ENCODE data around the gene KCNK15. TPM values are rescaled to one million over a fixed set of nuclear protein-coding genes. Genes with fewer than 3 reads are reported as not detected.

The KCNK15 gene
- polyA plus RNA-seq, 3 donors = 0.03 TPM; not detected in 2

- Histone ChIP-seq H4K20me1 (ENCODE audit: insufficient read depth, low read length) (no peaks in the 10 kb centered on the region), H3K36me3 (replicated peaks in 1 of 2; ENCODE audit: control insufficient read depth in 1 of 2, insufficient read depth in 2 of 2, low read length in 2 of 2) (no peaks in the 10 kb centered on the region), H3K79me2 (ENCODE audit: insufficient read depth, low read length) (no peaks in the 10 kb centered on the region), H3K4me1 (ENCODE audit: control insufficient read depth in 1 of 2, insufficient read depth in 2 of 2, low read length in 2 of 2) (no peaks in the 10 kb centered on the region), H3K4me3 (replicated peaks in 1 of 3; ENCODE audit: low read depth in 2 of 3, low read length in 3 of 3) (no peak overlapping the region), H3K9ac (ENCODE audit: insufficient read depth, low read length, poor library complexity, severe bottlenecking) (no peak overlapping the region), H3K27ac (ENCODE audit: low read depth in 1 of 2, low read length in 2 of 2) (no peak overlapping the region), H3K4me2 (replicated peaks; ENCODE audit: extremely low read depth, low read length, poor library complexity, severe bottlenecking) (no peak overlapping the region), H3K9me3 (replicated peaks in 1 of 2; ENCODE audit: control insufficient read depth in 1 of 2, insufficient read depth in 1 of 2, low read length in 2 of 2) (no peaks in the 10 kb centered on the region), H3K27me3 (ENCODE audit: control insufficient read depth in 2 of 2, insufficient read depth in 2 of 2, low read length in 2 of 2) (no peaks in the 10 kb centered on the region), H2AFZ (ENCODE audit: insufficient read depth, low read depth, low read length, poor library complexity, severe bottlenecking) (no peak overlapping the region)
- H3K27ac Mint-ChIP-seq = no peak overlapping the region
- WGBS (ENCODE audit: insufficient coverage) = 97% methylated on average over 4 of the region's 5 CpGs
- DNase-seq = no peak
- H3K9me3 Mint-ChIP-seq = no peaks in the 10 kb centered on the region
- peaks cover 14 to 19% (median 15%) of the 10 kb centered on the region in 3 donors for H3K27me3 Mint-ChIP-seq (ENCODE audit: low read depth in 3 of 3)
- no peak overlapping the region for H3K4me3 Mint-ChIP-seq
- H3K36me3 Mint-ChIP-seq = no peaks in the 10 kb centered on the region
- no peak for TF ChIP-seq CTCF (IDR thresholded peaks at IDR 0.05)
- intact Hi-C loops (cut with micrococcal nuclease) = no loop called here
- no peaks in the 10 kb centered on the region for H3K4me1 Mint-ChIP-seq
These were observed 54.0 kb downstream of the KCNK15 start for GRCh38 chr20:44799691-44800090.

DNA sequence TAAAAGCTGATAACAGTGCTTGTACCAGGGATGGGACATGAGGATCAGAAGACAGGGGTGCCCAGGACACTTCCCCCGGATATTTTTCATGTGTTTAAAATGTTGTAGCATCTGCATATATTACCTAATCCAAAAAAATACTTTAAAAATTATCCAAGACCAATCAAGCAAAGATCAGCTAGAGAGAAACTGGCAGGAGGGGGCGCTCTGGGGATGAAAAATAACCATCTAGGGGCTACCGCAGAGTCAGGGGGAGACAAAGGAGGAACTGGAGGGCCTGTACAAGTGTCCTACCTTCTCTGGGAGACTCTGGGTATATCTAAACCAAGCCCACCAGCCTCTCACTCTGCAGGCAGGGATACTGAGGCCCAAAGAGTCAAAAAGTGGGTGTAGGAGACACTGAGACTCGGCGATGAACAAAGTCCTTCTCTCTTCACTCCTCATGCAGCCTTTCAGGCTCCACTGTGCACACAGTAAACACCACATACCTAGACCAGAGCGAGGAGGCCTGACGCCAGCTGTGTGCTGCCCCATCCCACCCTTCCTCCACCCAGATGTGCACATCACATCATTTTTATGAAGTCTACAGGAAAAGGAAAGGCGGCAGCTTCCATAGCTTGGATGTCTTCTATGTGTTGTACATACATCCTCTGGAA, 54.9 kb downstream of the KCNK15 start:
- 100% methylated on average over 2 of the region's 8 CpGs for WGBS (ENCODE audit: insufficient coverage)
- H3K27ac Mint-ChIP-seq = no peak overlapping the region
- H3K27me3 Mint-ChIP-seq (ENCODE audit: low read depth in 3 of 3) = peaks cover 17 to 25% (median 19%) of the 10 kb centered on the region in 3 donors
- Histone ChIP-seq H3K4me2 (replicated peaks; ENCODE audit: extremely low read depth, low read length, poor library complexity, severe bottlenecking) (no peak overlapping the region), H4K20me1 (ENCODE audit: insufficient read depth, low read length) (no peaks in the 10 kb centered on the region), H3K36me3 (replicated peaks in 1 of 2; ENCODE audit: control insufficient read depth in 1 of 2, insufficient read depth in 2 of 2, low read length in 2 of 2) (no peaks in the 10 kb centered on the region), H3K27me3 (ENCODE audit: control insufficient read depth in 2 of 2, insufficient read depth in 2 of 2, low read length in 2 of 2) (peaks cover 4% of the 10 kb centered on the region in 2 donors), H3K9me3 (replicated peaks in 1 of 2; ENCODE audit: control insufficient read depth in 1 of 2, insufficient read depth in 1 of 2, low read length in 2 of 2) (no peaks in the 10 kb centered on the region), H3K4me3 (replicated peaks in 1 of 3; ENCODE audit: low read depth in 2 of 3, low read length in 3 of 3) (no peak overlapping the region), H3K4me1 (ENCODE audit: control insufficient read depth in 1 of 2, insufficient read depth in 2 of 2, low read length in 2 of 2) (no peaks in the 10 kb centered on the region), H3K27ac (ENCODE audit: low read depth in 1 of 2, low read length in 2 of 2) (no peak overlapping the region), H3K9ac (ENCODE audit: insufficient read depth, low read length, poor library complexity, severe bottlenecking) (no peak overlapping the region), H3K79me2 (ENCODE audit: insufficient read depth, low read length) (no peaks in the 10 kb centered on the region), H2AFZ (ENCODE audit: insufficient read depth, low read depth, low read length, poor library complexity, severe bottlenecking) (no peak overlapping the region)
- H3K4me3 Mint-ChIP-seq = no peak overlapping the region
- H3K36me3 Mint-ChIP-seq = no peaks in the 10 kb centered on the region
- no peak for TF ChIP-seq CTCF (IDR thresholded peaks at IDR 0.05)
- intact Hi-C loops (cut with micrococcal nuclease) = no loop called here
- no peaks in the 10 kb centered on the region for H3K9me3 Mint-ChIP-seq
- H3K4me1 Mint-ChIP-seq = peaks cover 4% of the 10 kb centered on the region
- no peak for DNase-seq

Other genes with a start within 250 kb of the KCNK15 start
- 100 to 1,000 TPM in 2 of 3 donors, 10 to 100 TPM in 1; 49.8 to 194 (median 157) TPM for gene SERINC3, start 223.8 kb upstream of the KCNK15 start, polyA plus RNA-seq
- 1 to 10 TPM in 1 of 3 donors, under 1 TPM in 2; 0.67 to 1.4 (median 0.84) TPM for gene PKIG, start 163.3 kb upstream of the KCNK15 start, polyA plus RNA-seq
- 10 to 100 TPM; 11.1 to 17.2 (median 15.6) TPM for gene ADA, start 94.2 kb upstream of the KCNK15 start, polyA plus RNA-seq
- not detected for gene CCN5, start 30.5 kb upstream of the KCNK15 start, polyA plus RNA-seq
- not detected for gene RIMS4, start 64.7 kb downstream of the KCNK15 start, polyA plus RNA-seq
- gene YWHAB, start 139.8 kb downstream of the KCNK15 start, polyA plus RNA-seq = 100 to 1,000 TPM; 126 to 654 (median 504) TPM
- gene PABPC1L, start 164.2 kb downstream of the KCNK15 start, polyA plus RNA-seq = 10 to 100 TPM in 1 of 3 donors, under 1 TPM in 1, not detected in 1; 0.21 to 69.1 TPM
- 1 to 10 TPM; 6.4 to 9.1 (median 7.7) TPM for gene TOMM34, start 214.5 kb downstream of the KCNK15 start, polyA plus RNA-seq
- gene STK4, start 220.6 kb downstream of the KCNK15 start, polyA plus RNA-seq = 100 to 1,000 TPM in 1 of 3 donors, 10 to 100 TPM in 2; 53.0 to 123 (median 69.9) TPM